H9 (cell line): ENCODE measurements around the gene ZNF317. TPM values are rescaled to one million over a fixed set of nuclear protein-coding genes. Genes with fewer than 3 reads are reported as not detected.

ENCODE experiments used
- DNase-seq: peaks from one replicate; pipeline ENCODE4 v3.0.0-alpha.2; 2017
- H2AFZ ChIP-seq: one replicate; pipeline ENCODE4 v1.6.1; 2013; ENCODE audit warnings: mild to moderate bottlenecking, low read length, control low read depth, moderate library complexity
- H2AK5ac ChIP-seq: 2 replicates; pipeline ENCODE4 v1.6.1; 2013; ENCODE audit warnings: low read length, control low read depth, mixed read lengths; ENCODE audit not compliant: insufficient read length
- H2BK120ac ChIP-seq: one replicate; pipeline ENCODE4 v1.6.1; 2013; ENCODE audit warnings: low read depth, mild to moderate bottlenecking, low read length, control low read depth, inconsistent platforms; ENCODE audit not compliant: poor library complexity, severe bottlenecking
- H2BK12ac ChIP-seq: 2 replicates; pipeline ENCODE4 v1.6.1; 2013; ENCODE audit warnings: low read length, control low read depth, mixed read lengths, low read depth; ENCODE audit not compliant: insufficient read length
- H2BK15ac ChIP-seq: 2 replicates; pipeline ENCODE4 v1.6.1; 2013; ENCODE audit warnings: low read depth, low read length, control low read depth
- H2BK20ac ChIP-seq: one replicate; pipeline ENCODE4 v1.6.1; 2013; ENCODE audit warnings: low read depth, mild to moderate bottlenecking, low read length, control low read depth, inconsistent platforms; ENCODE audit not compliant: poor library complexity, severe bottlenecking
- H2BK5ac ChIP-seq: 2 replicates; pipeline ENCODE4 v1.6.1; 2013; ENCODE audit warnings: low read length, control low read depth, mixed read lengths; ENCODE audit not compliant: insufficient read length
- H3K14ac ChIP-seq: 2 replicates; pipeline ENCODE4 v1.6.1; 2013; ENCODE audit warnings: low read length, control low read depth; ENCODE audit not compliant: insufficient read depth
- H3K18ac ChIP-seq: 2 replicates; pipeline ENCODE4 v1.6.1; 2013; ENCODE audit warnings: low read depth, mild to moderate bottlenecking, mixed read lengths, low read length, control low read depth; ENCODE audit not compliant: insufficient read length
- H3K23ac ChIP-seq: 2 replicates; pipeline ENCODE4 v1.6.1; 2013; ENCODE audit warnings: low read length, control low read depth, mixed read lengths, low read depth; ENCODE audit not compliant: insufficient read length
- H3K23me2 ChIP-seq: 2 replicates; pipeline ENCODE4 v1.6.1; 2013; ENCODE audit warnings: low read depth, mild to moderate bottlenecking, mixed read lengths, low read length, control low read depth; ENCODE audit not compliant: insufficient read length, poor library complexity, severe bottlenecking
- H3K27ac ChIP-seq: 2 replicates; pipeline ENCODE4 v1.5.1; 2013; ENCODE audit warnings: low read length, control low read depth, mixed read lengths, low read depth; ENCODE audit not compliant: insufficient read length
- H3K27me3 ChIP-seq: 2 replicates; pipeline ENCODE4 v1.6.1; 2013; ENCODE audit warnings: low read length, control low read depth, inconsistent platforms; ENCODE audit not compliant: insufficient read depth
- H3K4ac ChIP-seq: 2 replicates; pipeline ENCODE4 v1.6.1; 2013; ENCODE audit warnings: low read depth, mild to moderate bottlenecking, control low read depth, inconsistent platforms, low read length, moderate library complexity
- H3K4me1 ChIP-seq: 2 replicates; pipeline ENCODE4 v1.6.1; 2013; ENCODE audit warnings: low read length, control low read depth, inconsistent platforms; ENCODE audit not compliant: insufficient read depth
- H3K4me2 ChIP-seq: 2 replicates; pipeline ENCODE4 v1.6.1; 2013; ENCODE audit warnings: low read length, control low read depth, mixed read lengths; ENCODE audit not compliant: insufficient read length, insufficient read depth
- H3K56ac ChIP-seq: 2 replicates; pipeline ENCODE4 v1.6.1; 2013; ENCODE audit warnings: low read depth, mild to moderate bottlenecking, mixed read lengths, low read length, control low read depth; ENCODE audit not compliant: insufficient read length
- H3K79me1 ChIP-seq: 2 replicates; pipeline ENCODE4 v1.6.1; 2013; ENCODE audit warnings: low read depth, mild to moderate bottlenecking, moderate library complexity, low read length, control low read depth, inconsistent platforms; ENCODE audit not compliant: insufficient read depth, poor library complexity, severe bottlenecking
- H3K79me2 ChIP-seq: 2 replicates; pipeline ENCODE4 v1.6.1; 2013; ENCODE audit warnings: low read length, control low read depth, inconsistent platforms; ENCODE audit not compliant: insufficient read depth
- H3K9ac ChIP-seq: 2 replicates; pipeline ENCODE4 v1.6.1; 2013; ENCODE audit warnings: low read length, control low read depth, mixed read lengths; ENCODE audit not compliant: insufficient read length; ENCODE audit errors: extremely low read depth
- H3K9me3 ChIP-seq: one replicate; pipeline ENCODE4 v1.6.1; 2013; ENCODE audit warnings: low read depth, low read length, inconsistent platforms; ENCODE audit not compliant: control insufficient read depth
- H3T11ph ChIP-seq: one replicate; pipeline ENCODE4 v1.6.1; 2013; ENCODE audit warnings: mild to moderate bottlenecking, low read length, control low read depth, inconsistent platforms
- H4K20me1 ChIP-seq: one replicate; pipeline ENCODE4 v1.6.1; 2013; ENCODE audit not compliant: control insufficient read depth, insufficient read length, insufficient read depth
- H4K5ac ChIP-seq: 2 replicates; pipeline ENCODE4 v1.6.1; 2013; ENCODE audit warnings: low read depth, mild to moderate bottlenecking, mixed read lengths, low read length, control low read depth; ENCODE audit not compliant: insufficient read length
- H4K8ac ChIP-seq: replicated peaks from 2 replicates; pipeline ENCODE4 v1.6.1; 2013; ENCODE audit warnings: low read length, control low read depth, mixed read lengths, low read depth; ENCODE audit not compliant: insufficient read length
- H4K91ac ChIP-seq: 2 replicates; pipeline ENCODE4 v1.6.1; 2013; ENCODE audit warnings: low read depth, mild to moderate bottlenecking, moderate library complexity, mixed read lengths, low read length, control low read depth; ENCODE audit not compliant: insufficient read length
- H3K27ac Mint-ChIP-seq, 3 experiments: 2 replicates in 2 of 3; 3 replicates in 1 of 3; pipeline ENCODE4 v1.8.0; 2020 to 2021; ENCODE audit warnings: mixed read lengths in 3 of 3, mild to moderate bottlenecking in 1 of 3, moderate library complexity in 1 of 3
- H3K27me3 Mint-ChIP-seq: 2 replicates; pipeline ENCODE4 v1.8.0; 2021; ENCODE audit warnings: low read depth, mild to moderate bottlenecking, moderate library complexity, mixed read lengths
- H3K36me3 Mint-ChIP-seq, 3 experiments: 2 replicates in 2 of 3; 3 replicates in 1 of 3; pipeline ENCODE4 v1.8.0; 2020 to 2021; ENCODE audit warnings: low read depth in 3 of 3, mixed read lengths in 3 of 3; ENCODE audit not compliant: insufficient read depth in 1 of 3
- H3K4me1 Mint-ChIP-seq, 2 experiments: 2 replicates each; pipeline ENCODE4 v1.8.0; 2020; ENCODE audit warnings: mixed read lengths in 2 of 2
- H3K4me3 Mint-ChIP-seq, 2 experiments: 2 replicates in 1 of 2; 3 replicates in 1 of 2; pipeline ENCODE4 v1.8.0; 2020 to 2021; ENCODE audit warnings: mild to moderate bottlenecking in 2 of 2, mixed read lengths in 2 of 2, moderate library complexity in 1 of 2
- H3K9me3 Mint-ChIP-seq, 2 experiments: 2 replicates in 1 of 2; 3 replicates in 1 of 2; pipeline ENCODE4 v1.8.0; 2020; ENCODE audit warnings: mild to moderate bottlenecking in 2 of 2, mixed read lengths in 2 of 2, moderate library complexity in 1 of 2
- WGBS: extraction: QIAGEN DNeasy Blood & Tissue Kit; methylation state at CpG from one replicate; pipeline ENCODE4 v1.1.7; 2013; ENCODE audit warnings: missing lambda C conversion rate, low lambda C conversion rate, mixed read lengths; ENCODE audit not compliant: insufficient read length; ENCODE audit errors: extremely low coverage; 5-methylcytosine and 5-hydroxymethylcytosine counted together
- total RNA-seq: library from RNA; stranded (reverse); gene quantifications from 2 replicates; pipeline ENCODE4 v1.2.1, GENCODE V29; 2021
- TF ChIP-seq, protein P1 (sequence below): fragments of 200-600 bp; sonication (generic); conservative IDR thresholded peaks from 3 replicates; pipeline ENCODE4 v1.8.0; 2021; ENCODE audit warnings: antibody characterized with exemption, mild to moderate bottlenecking

ZNF317 gene
- total RNA-seq, 1 experiment from 2014 or later, result 52.8 TPM

DNA sequence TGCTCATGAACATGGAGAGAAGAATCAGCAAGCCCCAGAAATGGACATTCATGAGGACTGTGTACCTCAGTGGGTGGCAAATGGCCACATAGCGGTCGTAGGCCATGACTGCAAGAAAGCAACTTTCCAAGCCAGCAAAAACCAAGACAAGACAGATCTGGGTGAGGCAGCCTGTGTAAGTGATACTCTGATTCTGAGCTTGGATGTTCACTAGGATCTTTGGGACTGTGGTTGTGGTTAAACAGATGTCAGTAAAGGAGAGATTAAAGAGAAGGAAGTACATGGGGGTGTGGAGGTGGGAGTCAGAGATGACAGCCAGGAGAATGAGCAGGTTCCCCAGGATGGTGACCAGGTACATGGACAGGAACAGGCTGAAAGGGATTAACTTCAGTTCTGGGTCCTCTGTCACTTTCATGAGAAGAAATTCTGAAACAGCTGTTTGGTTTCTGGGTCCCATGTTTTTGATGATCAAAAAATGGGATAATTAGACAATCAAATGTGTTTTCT lies 24.8 kb upstream of the ZNF317 start, which contains the start of gene OR7G1:
TSS of gene OR7G1 (minus strand) at position 457 of the 507 bp plus-strand sequence. CDS start at position 457, 0 bp downstream.
- no peaks in the 10 kb centered on the region for H3K4me1 Mint-ChIP-seq
- H4K8ac ChIP-seq, result no peak within 1 kb of the TSS
- no peaks in the 10 kb centered on the region for H3K9me3 ChIP-seq
- no peak within 1 kb of the TSS for H3K27ac Mint-ChIP-seq
- no peak within 1 kb of the TSS for H2BK12ac ChIP-seq
- no peak within 1 kb of the TSS for H3K4ac ChIP-seq
- no peak within 1 kb of the TSS for H3K4me2 ChIP-seq
- H2AK5ac ChIP-seq, result no peak within 1 kb of the TSS
- H3K56ac ChIP-seq, result no peak within 1 kb of the TSS
- no peak for DNase-seq
- H4K20me1 ChIP-seq, result no peaks in the 10 kb centered on the region
- no peak within 1 kb of the TSS for H2AFZ ChIP-seq
- H3K14ac ChIP-seq, result no peak within 1 kb of the TSS
- peaks cover 6% of the 10 kb centered on the region for H3K27me3 Mint-ChIP-seq
- no peak within 1 kb of the TSS; a peak in 1 of 5 replicates for H3K4me3 Mint-ChIP-seq
- no peaks in the 10 kb centered on the region for H3K23me2 ChIP-seq
- no peak within 1 kb of the TSS for H3T11ph ChIP-seq
- no peak within 1 kb of the TSS for H3K23ac ChIP-seq
- peaks cover 66 to 91% of the 10 kb centered on the region in 2 experiments for H3K9me3 Mint-ChIP-seq
- no peaks in the 10 kb centered on the region for H3K79me2 ChIP-seq
- peaks cover 1 to 23% (median 13%) of the 10 kb centered on the region in 3 experiments; a peak in 4 of 7 replicates for H3K36me3 Mint-ChIP-seq
- H4K91ac ChIP-seq, result no peak within 1 kb of the TSS
- TF ChIP-seq, protein P1, sequence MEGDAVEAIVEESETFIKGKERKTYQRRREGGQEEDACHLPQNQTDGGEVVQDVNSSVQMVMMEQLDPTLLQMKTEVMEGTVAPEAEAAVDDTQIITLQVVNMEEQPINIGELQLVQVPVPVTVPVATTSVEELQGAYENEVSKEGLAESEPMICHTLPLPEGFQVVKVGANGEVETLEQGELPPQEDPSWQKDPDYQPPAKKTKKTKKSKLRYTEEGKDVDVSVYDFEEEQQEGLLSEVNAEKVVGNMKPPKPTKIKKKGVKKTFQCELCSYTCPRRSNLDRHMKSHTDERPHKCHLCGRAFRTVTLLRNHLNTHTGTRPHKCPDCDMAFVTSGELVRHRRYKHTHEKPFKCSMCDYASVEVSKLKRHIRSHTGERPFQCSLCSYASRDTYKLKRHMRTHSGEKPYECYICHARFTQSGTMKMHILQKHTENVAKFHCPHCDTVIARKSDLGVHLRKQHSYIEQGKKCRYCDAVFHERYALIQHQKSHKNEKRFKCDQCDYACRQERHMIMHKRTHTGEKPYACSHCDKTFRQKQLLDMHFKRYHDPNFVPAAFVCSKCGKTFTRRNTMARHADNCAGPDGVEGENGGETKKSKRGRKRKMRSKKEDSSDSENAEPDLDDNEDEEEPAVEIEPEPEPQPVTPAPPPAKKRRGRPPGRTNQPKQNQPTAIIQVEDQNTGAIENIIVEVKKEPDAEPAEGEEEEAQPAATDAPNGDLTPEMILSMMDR, result no peak
- H4K5ac ChIP-seq, result no peak within 1 kb of the TSS
- H3K4me1 ChIP-seq, result no peaks in the 10 kb centered on the region
- no peaks in the 10 kb centered on the region for H3K27me3 ChIP-seq
- no peak within 1 kb of the TSS for H3K27ac ChIP-seq
- H2BK5ac ChIP-seq, result no peak within 1 kb of the TSS
- WGBS, result no CpG with 5 or more reads among the region's 2 CpGs
- H3K9ac ChIP-seq, result no peak within 1 kb of the TSS
- no peak within 1 kb of the TSS for H2BK20ac ChIP-seq
- H3K79me1 ChIP-seq, result no peaks in the 10 kb centered on the region
- H3K18ac ChIP-seq, result no peak within 1 kb of the TSS
- no peak within 1 kb of the TSS for H2BK15ac ChIP-seq
- no peak within 1 kb of the TSS for H2BK120ac ChIP-seq
